ENCODE data around the gene MEAK7.

The MEAK7 gene

DNA sequence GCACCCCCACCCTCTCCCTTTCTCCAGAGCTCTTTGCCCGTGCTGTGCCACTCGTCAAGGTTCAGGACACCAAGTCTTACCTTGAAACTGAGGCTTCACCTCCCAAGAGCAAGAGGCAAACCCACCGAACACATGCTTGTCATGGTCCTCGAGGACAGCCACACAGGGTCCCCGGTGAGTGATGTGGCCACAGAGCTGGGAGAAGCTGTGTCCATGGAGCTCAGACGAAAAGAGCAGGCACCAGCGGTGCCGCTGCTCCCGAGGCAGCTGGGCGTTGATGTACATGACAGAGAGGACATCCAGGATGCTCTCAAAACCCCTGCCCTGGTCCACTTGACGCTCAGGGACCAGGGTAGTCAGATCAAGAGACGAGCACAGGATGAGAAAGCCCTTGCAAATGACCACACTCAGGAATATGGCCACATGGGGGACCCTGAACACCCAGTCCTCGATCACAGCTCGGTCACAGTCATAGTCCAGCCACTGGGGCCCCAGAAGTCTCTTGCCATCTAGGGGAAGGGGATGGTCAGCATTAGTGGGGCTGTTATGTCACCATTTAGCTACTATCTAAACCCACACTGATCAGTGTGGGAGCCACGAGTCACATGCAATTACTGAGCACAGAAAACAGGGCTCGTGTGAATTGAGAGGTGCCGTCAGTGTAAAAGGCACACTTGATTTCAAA is 17.8 kb downstream of the MEAK7 start:
- DNase-seq (ENCODE audit: low read depth) = no peak

DNA sequence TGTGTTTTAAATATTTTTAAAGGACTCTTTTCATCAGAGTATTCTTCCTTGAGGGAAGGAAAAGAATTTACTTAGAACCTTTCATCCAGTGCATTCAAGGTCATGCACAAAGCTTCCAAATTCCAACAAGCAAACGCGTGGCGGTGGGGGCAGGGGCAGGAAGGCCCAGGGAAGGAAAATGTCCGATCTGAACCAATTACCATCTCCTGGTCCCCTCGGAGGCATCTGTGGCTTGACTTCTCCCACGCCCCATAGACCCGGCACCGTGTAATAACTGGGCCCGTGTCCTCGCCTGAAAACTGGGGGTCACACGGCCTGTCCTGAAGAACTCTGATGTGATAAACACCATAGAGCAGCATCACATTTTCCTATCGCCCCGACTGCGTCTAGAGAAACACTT is 18.3 kb downstream of the MEAK7 start:
- DNase-seq (ENCODE audit: low read depth) = no peak

DNA sequence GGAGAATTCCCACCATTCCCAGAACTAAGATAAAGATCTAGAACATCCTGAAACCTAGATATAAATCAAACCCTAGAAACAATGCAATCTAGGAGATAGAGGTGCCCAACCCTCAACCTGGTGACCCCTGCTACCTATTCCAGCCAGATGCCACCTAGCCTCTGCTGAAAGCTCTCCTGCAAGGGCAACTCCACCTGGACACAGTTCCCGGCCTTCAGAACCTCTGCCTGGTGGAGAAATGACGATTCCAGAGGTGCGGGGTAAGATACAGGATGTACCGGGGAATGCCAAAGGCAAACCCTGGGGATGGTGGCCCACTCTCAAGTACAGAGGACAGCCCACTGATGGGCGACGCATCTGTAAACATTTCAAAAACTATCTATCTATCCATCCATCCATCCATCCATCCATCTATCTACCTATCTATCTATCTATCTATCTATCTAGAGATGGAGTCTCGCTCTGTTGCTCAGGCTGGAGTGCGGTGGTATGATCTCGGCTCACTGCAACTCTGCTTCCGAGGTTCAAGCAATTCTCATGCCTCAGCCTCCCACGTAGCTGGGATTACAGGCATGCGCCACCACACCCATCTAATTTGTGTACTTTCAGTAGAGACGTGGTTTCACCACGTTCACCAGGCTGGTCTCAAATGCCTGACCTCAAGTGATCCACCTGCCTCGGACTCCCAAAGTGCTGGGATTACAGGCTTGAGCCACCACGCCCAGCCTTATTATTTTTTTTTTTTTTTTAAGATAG is 19.0 kb downstream of the MEAK7 start:
- DNase-seq (ENCODE audit: low read depth) = no peak

DNA sequence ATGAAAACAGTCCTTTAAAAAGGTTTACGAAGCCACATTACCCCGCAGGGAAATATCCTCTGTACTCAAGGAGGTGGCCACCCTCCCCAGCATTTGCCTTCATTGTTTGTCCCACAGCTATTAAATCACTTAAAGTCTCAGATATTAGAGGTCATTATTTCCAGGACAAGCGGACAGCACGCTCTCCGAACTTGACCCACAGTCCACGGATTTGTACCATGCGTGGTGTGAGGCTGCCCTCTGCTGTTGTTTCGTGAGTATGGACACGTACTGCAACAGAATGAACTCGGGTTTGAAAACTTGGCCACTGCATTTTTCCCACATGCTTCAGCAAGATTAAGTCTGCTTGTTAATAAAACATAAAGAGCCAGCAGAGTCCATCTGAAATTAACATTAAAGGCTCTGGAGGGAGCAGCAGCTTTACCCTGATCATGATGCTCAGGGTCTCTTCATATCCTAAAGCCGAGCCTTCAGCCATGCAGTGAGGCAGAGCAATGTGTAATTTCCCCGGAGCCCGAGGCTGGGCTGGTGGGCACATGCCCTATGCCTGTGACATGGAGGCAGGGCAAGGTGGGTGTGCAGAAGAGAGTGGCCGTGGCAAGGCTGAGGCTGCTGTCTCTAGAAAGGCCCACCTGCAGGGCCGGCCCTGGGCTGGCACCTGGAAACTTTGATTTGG is 19.7 kb downstream of the MEAK7 start:
- DNase-seq (ENCODE audit: low read depth) = no peak

DNA sequence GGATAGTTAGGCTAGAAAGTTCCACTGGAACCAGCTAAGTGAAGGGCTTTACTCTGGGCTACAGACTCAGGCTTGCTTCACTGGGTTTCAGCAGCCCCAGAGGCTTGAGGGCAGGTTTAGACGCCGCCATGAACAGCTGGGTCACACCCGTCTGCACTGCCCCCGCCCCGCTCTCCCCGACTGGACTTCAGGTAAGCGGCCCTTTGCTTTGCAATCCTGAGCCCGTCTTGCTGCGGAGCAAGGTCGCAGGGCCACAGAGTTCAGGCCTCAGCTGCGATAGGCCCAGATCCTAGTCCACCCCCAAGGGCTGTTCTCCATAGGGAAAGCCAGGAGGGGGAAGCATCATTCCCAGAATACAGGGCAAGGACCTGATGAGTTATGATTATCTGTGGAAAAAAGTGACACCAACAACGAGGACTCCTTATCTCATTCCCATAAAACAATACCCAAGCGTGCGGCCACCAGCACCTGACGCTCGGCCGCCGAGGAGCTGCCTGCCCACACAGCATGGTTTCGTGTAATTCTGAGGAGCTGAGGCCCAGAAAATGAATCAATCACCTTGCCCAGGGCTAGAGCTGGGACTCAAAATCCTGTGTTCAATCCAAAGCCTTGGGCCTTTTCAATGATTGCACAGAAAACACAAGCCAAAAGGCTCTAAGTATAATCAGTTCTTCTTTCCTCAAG is 20.4 kb downstream of the MEAK7 start:
- DNase-seq (ENCODE audit: low read depth) = no peak

DNA sequence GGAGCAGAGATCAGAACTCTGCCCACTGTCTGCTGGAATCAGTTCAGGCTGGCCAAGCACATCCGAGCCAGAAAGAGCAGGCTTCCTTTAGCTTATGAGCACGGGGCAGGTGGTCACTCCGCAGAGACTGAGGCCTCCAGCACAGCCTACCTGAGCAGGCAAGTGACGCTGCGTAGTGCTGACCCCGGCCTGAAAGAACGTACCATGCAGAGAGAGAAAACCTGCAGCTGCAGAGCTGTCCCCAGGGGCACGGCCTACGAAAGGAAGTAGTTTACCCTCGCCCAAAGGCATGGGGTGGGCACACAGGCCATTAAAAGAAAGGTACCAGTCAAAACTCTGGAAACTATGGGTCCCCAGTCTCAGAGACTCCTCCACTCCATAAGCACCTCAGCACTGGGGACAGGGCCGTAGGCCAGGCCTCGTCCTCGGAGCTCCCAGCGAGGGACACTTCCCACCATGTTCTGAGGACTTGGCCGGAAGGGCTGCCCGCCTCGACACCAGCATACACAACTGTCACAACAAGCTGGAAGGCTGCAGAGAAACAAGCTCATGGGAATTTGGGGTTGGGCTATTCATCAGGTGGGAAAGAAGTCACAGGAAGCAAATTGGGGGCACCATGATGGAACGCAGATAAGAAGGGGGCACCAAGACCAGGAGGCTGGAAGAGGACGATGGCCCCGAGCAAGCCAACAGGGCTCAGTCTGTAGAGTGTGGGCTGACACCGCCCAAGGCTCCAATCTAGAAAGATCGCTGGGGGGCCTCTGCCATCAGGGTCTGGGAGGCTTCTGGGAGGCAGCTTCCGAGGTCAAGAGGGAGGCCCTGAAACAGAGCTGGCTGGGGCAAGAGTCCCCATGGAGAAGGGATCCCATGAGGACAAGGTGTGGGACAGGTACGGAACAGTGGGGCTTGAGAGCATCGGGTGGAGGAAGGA is 21.2 kb downstream of the MEAK7 start:
- DNase-seq (ENCODE audit: low read depth) = no peak

DNA sequence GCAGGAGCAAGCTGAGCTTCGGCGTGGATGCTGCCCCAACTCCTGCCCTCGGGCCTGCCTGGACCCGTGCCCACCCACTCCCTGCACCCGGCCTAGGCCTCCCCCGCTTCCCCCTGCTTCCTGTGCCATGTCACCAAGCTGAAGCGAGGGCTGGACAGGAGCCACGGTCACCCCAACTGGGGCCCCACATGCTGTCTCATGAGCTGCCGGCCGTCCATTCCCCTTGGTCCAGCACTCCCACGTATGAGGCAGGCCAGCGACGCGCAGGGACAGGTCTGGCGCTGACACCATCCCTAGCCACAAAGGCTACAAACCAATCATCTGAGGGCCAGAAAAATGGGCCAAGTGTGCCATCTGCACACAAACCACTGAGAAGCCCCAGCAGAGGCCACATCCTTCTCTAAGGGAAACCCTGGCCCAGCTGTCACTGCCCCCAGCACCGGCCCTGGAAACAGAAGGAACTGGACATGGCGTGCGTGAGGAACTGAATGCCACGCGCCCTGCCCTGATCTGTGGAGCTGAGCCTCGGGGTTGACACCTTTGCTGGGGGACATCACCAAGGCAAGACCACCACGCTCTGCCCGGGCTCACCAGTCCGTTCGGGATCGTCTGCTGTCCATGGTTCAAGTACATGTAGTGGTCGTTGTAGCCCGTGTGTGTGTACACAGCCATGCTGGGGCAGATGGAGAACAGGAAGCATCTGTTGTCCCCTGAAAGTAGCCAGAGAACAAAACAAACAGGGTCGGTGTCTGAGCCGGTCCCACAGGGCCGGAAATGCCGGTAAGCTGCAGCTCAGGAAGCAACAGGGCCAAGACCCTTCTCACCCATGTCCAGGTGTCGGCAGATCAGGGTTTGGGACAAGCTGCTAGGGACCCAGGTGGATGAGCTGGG is 22.2 kb downstream of the MEAK7 start:
- DNase-seq (ENCODE audit: low read depth) = no peak

DNA sequence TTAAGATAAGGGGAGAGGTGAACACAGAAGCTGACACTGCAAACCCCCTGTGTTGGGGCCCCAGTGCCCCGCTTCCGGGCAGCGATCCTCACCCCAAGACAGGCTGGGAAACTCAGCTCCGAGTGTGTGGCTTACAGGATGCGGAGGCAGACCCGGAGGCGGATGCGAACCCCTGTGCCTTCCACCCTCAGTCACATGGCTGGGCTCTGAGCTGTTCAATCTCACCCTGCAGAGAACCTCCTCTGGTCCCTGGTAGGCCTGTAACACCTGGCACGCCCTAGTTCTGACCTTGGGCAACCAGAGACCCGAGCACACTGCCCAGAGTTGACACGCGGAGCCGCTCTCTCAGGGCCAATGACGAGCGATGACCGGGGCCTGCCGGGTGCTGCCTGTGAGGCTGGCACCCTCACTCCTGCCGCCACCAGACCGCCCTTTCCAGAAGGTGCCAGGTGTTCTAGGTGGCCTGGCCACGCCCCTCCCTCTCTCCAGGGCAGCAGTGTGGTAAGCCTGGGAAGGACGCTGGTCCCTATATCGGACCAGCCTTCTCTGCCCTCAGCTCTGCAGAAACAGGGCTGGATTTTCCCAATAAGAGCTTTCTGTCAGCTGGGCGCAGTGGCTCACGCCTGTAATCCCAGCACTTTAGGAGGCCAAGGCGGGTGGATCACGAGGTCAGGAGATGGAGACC is 23.3 kb downstream of the MEAK7 start:
- DNase-seq (ENCODE audit: low read depth) = no peak

DNA sequence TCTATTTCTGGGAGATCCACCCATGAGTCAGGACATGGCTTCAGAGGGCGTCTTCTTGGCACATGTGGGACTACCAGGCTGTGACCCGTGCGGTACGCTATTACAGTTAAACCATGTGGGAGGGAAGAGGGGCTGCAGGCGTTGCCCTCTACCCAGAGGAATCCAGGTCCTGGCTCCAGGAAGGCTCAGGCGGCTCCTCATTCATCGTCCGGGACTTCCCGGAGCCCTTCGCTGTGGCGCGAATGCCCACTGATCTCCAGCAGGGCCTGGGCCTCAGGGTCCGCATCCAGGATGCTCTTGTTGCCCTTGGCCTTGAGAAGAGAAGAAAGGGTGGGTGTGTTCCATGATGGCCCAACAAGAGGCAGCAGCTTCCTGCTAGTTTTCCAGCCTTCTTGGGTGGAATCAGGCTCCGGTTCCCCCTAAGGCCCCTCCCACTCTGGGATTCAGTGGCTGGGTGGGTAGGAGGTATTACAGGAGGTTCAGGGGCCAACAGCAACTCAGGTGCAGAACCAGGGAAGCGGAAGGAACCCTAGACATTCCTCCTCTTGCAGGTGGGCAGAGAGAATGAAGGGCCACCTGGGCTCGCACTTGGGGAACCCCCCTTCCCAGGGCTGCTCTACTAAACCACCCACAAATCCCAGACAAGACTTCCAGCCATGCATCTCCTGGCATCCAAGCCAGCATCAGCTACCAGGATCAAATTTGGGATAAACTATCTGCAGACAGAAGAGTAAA is 24.6 kb downstream of the MEAK7 start:
- DNase-seq (ENCODE audit: low read depth) = no peak

DNA sequence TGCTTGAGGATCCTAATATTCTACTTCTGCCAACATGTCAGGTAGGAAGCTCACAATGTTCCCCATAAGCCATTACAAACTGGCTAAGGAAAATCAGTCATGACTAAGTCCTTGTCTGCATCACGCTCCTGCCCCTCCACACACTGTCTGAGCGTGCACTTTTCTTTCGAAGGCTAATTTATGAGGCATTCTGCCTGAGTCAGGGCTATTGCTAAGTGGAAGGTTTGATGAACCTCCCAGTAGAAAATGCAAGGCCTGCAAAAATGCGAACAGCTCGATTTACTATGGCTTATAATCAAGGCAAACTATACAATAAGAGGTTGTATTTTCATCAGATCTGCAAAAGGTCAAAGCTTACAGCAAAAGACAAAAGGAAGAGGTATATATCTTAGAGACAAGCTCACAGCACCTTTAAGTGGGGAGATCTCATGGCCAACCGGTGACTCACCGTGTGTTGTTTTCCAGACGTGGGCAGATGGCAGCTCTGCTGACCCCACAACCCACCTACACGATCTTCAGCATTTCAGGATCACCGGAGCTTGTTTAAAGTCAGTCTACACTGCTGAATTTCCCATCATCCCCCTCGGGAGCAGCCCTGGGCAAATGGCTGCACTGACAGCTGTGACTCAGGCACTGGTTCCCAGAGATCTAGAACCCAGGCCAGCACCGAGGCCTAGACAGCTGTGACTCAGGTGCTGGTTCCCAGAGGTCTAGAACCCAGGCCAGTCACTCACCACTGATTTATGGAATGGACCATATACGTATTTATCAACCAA is 26.1 kb downstream of the MEAK7 start:
- no peak for DNase-seq (ENCODE audit: low read depth)

DNA sequence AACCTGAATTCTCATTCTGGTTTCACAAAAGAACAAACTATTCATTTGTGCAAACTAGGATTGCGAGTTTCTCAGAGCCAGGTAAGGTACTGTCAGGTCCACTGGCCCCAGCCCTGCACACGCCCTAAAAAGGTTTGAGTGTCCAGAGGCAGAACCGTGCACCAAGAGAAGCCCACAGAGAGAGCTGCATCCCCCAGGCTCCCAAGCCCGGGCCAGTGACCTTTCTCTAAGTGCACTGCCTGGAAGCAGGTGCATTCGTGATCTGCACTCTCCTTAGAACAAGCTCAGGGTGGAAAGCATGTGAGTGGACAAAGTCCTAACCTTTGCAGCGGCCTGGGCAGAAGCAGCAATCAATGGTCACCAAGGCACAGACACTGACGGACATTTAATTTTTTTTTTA is 26.8 kb downstream of the MEAK7 start:
- DNase-seq (ENCODE audit: low read depth) = no peak

DNA sequence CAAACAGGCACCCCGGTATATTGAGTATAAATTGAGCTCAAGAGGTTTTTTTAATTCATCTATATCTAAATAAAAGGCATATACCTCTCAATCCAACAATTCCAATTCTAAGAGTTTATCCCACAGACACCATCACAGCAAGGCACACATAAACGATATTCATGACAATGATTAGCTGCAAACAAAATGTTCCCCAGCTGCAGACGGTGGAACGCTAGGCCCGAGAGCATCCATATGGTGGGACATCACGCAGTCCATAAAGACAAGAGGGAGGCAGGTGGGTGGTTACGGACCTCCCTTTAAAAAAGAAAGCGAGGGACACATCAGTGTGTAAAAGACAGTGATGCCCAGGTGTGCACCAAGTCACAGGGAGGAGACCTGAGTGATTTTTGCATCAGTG is 28.1 kb downstream of the MEAK7 start:
- no peak for DNase-seq (ENCODE audit: low read depth)

DNA sequence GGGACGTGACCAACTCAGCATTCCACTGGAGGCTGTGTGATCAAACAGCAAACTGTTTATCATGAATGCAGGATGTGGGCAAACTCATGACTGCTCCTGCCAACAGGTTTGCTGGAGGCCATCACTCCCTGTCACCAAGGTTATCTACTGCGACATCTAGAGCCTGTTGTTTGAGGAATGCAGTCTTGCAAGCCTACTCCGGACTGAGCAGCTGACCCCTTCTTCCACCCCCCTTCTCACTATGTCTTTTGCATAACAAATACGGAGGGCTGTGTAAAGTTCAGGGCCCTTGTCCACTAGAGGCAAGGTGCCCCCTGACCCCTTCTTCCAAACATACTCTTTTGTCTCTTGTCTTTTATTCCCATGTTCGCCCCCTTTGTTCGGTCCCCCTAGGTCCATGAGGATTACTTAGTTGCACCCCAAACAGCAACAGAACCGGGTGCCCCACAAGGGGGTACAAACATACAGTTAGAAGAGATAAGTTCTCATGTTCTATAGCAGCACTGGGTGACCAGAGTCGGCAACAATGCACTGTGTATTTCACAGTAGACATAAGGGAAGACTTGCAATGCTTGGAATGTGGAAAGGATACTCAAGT is 28.7 kb downstream of the MEAK7 start:
- DNase-seq (ENCODE audit: low read depth) = no peak

DNA sequence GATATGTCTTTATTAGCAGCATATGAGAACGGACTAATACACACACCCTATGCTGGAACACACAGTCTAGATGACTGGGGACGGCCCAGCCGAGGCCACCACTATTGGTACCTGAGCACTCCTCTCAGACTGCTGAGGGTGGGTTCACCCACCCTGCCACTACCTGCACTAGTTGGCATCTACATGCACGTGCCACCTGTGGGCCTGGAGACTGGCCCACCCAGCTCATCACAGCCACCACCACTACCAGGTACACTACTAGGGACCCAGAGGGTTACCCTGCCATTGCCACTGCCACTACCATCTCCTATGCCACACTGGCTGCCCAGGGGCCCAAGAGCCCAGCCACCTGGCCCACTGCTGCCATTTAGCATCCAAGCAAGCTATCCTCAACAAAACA is 32.5 kb downstream of the MEAK7 start:
- no peak for DNase-seq (ENCODE audit: low read depth)

DNA sequence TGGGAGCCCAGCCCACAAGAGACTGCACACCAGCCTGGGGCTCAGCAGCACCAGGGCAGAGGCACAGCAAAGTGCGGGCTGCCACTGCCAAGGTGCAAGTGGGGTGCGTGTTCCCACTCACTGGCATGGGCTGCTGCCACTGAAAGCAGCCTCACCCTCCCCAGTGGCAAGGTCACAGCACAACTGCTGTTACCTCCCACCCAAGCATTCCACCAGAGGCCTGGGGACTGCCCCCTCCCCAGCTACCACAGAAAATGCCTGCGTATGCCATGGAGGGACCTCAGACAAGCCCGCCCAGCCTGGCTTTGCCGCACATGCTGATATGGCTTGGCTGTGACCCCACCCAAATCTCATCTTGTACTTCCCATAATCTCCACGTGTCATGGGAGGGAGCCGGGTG is 33.1 kb downstream of the MEAK7 start:
- DNase-seq (ENCODE audit: low read depth) = no peak

DNA sequence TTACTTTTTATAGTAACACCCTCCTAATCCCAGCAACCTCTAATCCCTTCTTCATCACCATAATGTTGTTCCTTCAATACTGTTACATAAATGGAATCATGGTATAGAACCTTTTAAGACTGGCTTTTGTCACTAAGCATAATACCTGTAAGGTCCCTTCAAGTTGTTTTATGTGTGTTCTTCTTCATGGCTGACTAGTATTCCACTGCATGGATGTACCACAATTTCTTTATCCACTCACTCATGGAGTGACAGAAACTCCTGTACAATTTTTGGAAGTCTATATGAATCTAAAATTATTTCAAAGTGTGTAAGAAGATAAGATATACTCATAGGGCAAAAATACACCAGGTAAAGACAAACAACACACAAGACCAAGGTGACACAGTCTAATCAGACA is 36.8 kb downstream of the MEAK7 start:
- no peak for DNase-seq (ENCODE audit: low read depth)

DNA sequence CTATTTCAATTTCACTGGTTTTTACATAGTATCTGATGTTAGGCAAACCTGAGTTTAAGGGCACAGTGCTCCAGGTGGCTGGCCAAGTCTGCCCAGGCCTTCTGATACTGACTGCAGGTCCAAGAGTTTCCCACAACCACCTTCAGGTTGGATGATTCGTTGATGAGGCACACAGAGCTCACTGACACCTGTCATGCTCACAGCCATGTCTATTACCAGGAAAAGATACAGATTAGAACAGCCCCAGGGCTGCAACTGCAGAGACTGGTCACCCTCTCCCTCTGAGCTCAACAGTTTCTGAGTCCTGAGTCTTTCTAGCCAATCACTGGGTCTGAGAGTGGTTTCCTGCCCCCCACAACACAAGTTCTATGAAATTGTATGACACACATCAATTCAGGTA is 37.2 kb downstream of the MEAK7 start:
- no peak for DNase-seq (ENCODE audit: low read depth)

DNA sequence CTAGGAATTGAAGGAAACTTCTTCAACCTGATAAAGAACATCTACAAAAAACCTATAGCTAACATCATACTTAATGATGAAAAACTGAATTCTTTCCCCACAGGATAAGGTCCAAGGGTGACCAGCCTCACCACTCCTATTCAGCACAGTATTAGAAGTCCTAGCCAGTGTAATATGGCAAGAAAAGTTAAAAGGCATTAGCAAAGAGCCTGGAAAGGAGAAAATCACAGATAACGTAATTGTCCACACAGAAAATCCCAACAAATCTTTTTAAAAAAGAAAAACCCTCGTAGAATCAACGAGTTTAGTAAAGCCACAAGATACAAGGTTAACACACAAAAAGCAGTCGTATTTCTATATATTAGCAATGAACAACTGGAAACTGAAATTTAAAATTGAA is 37.8 kb downstream of the MEAK7 start:
- no peak for DNase-seq (ENCODE audit: low read depth)

All from stimulated activated CD8-positive, alpha-beta memory T cell treated with anti-CD3 and anti-CD28 coated beads, Interleukin-15, amount 100 ng/mL, for 1 hour (primary cell).